Prostate gland (tissue), 2 donors: Measurements from ENCODE around the gene FAM149B1.

Source experiments
- CTCF ChIP-seq, 4 experiments: fragments of 200-600 bp in 2 of 4; fragments of 450-650 bp in 2 of 4; sonication (generic) in 2 of 4; IDR thresholded peaks; 1 replicate in 3 of 4; 2 replicates in 1 of 4; pipeline ENCODE4 v1.5.1; 2016 to 2019; ENCODE audit warnings: antibody characterized with exemption in 4 of 4, mild to moderate bottlenecking in 2 of 4, moderate library complexity in 2 of 4
- POLR2A ChIP-seq: fragments of 450-650 bp; IDR thresholded peaks from one replicate; pipeline ENCODE4 v1.6.1; 2016; ENCODE audit warnings: antibody characterized with exemption, mild to moderate bottlenecking

GRCh38 chr10:73239908-73240307, 72.0 kb downstream of the FAM149B1 start:
- TF ChIP-seq POLR2A (no peak), CTCF (IDR thresholded peaks at IDR 0.05) (no peak)
